Measurements from ENCODE around the gene CDK17. TPM values are rescaled to one million over a fixed set of nuclear protein-coding genes. Genes with fewer than 3 reads are reported as not detected.

The CDK17 gene
- total and polyA plus RNA-seq, 10 donors: 12.9 to 108 (median 66.4) TPM

DNA sequence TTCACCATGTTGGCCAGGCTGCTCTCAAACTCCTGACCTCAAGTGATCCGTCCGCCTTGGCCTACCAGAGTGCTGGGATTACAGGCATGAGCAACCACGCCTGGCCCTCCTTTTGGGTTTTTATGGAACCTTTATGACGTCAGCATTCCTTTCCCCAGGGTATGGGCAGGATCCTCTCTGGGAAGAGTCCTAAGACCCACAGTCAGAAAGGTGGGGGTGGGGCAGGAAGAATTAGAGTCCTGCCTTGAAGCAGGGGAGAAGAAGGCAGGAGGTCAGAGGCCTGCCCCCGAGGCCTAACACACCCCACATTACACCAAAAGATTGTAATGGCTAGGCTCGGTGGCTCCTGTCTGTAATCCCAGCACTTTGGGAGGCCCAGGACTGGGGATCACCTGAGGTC is 30.8 kb upstream of the CDK17 start:
- DNase-seq: no peak
- 91 to 97% (median 93%) methylated on average over 6 of the region's 6 CpGs for WGBS, 5 donors
- no peaks in the 10 kb centered on the region for H3K36me3 ChIP-seq
- intact Hi-C loops (cut with DNase I; ENCODE audit: low total_unique reads): no loop called here
- TF ChIP-seq, protein P1, sequence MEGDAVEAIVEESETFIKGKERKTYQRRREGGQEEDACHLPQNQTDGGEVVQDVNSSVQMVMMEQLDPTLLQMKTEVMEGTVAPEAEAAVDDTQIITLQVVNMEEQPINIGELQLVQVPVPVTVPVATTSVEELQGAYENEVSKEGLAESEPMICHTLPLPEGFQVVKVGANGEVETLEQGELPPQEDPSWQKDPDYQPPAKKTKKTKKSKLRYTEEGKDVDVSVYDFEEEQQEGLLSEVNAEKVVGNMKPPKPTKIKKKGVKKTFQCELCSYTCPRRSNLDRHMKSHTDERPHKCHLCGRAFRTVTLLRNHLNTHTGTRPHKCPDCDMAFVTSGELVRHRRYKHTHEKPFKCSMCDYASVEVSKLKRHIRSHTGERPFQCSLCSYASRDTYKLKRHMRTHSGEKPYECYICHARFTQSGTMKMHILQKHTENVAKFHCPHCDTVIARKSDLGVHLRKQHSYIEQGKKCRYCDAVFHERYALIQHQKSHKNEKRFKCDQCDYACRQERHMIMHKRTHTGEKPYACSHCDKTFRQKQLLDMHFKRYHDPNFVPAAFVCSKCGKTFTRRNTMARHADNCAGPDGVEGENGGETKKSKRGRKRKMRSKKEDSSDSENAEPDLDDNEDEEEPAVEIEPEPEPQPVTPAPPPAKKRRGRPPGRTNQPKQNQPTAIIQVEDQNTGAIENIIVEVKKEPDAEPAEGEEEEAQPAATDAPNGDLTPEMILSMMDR (IDR thresholded peaks at IDR 0.05 in 8 of 11, conservative IDR thresholded peaks at IDR 0.05 in 3 of 11): no peak
- TF ChIP-seq POLR2AphosphoS5 (IDR thresholded peaks at IDR 0.05) (no peak), POLR2A (IDR thresholded peaks at IDR 0.05) (no peak)
- H3K27me3 ChIP-seq (replicated peaks in 1 of 7): no peaks in the 10 kb centered on the region
- H3K4me3 ChIP-seq: no peak overlapping the region
- peaks cover 0 to 16% (median 10%) of the 10 kb centered on the region in 6 donors for H3K4me1 ChIP-seq
- H3K27ac ChIP-seq: no peak overlapping the region
- no peaks in the 10 kb centered on the region for H3K9me3 ChIP-seq

DNA sequence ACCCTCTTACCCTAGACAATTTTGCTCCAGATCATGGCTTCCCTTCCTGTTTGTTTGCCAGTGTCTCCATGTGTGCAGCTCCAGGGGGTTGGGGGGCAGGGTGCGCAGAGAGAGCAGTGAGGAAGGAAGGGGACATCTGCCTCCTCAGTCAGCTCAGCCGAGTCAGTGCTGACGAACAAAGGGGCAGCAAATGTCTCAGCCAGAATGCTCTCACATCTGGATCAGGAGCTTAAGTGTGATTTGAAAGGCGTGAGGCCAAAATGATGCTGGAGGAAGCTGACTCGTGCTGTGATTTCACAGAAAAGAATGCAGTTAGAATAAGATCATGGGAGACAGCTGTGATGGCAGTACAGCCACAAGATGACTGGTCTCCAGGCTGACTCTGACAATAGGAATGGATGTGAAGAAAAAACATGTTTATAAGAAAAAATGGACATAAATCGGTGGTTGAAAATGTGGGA is 27.1 kb upstream of the CDK17 start:
- H3K4me1 ChIP-seq: no peaks in the 10 kb centered on the region
- 54 to 66% (median 62%) methylated on average over 6 of the region's 6 CpGs for WGBS, 5 donors
- TF ChIP-seq POLR2AphosphoS5 (IDR thresholded peaks at IDR 0.05) (no peak), POLR2A (IDR thresholded peaks at IDR 0.05) (no peak)
- TF ChIP-seq, protein P1 (IDR thresholded peaks at IDR 0.05 in 8 of 11, conservative IDR thresholded peaks at IDR 0.05 in 3 of 11): no peak
- no peak for DNase-seq
- no peak overlapping the region for H3K27ac ChIP-seq
- no peaks in the 10 kb centered on the region for H3K36me3 ChIP-seq
- intact Hi-C loops (cut with DNase I; ENCODE audit: low total_unique reads): no loop called here
- no peak overlapping the region for H3K4me3 ChIP-seq
- no peaks in the 10 kb centered on the region for H3K9me3 ChIP-seq
- no peaks in the 10 kb centered on the region for H3K27me3 ChIP-seq (replicated peaks in 1 of 7)

DNA sequence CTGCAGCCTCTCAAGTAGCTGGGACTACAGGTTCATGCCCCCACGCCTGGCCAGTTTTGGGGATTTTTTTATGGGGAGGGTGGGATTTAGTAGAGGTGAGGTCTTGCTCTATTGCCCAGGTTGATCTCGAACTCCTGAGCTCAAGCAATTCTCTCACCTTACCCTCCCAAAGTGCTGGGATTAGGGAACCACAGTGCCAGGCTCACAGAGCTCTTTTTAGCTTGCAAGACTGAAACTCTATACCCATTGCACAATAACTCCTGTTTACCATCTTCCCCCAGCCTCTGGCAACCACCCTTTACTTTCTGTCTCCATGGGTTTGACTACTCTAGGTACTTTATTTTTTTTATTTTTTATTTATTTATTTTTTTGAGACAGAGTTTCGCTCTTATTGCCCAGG is 25.7 kb upstream of the CDK17 start:
- WGBS, 5 donors: 81 to 94% (median 86%) methylated on average over 3 of the region's 3 CpGs
- Histone ChIP-seq H3K27me3 (replicated peaks in 1 of 7) (no peaks in the 10 kb centered on the region), H3K9me3 (no peaks in the 10 kb centered on the region), H3K4me1 (peaks cover 0 to 8% (median 5%) of the 10 kb centered on the region in 6 donors), H3K36me3 (no peaks in the 10 kb centered on the region), H3K4me3 (no peak overlapping the region), H3K27ac (no peak overlapping the region)
- intact Hi-C loops (cut with DNase I; ENCODE audit: low total_unique reads): no loop called here
- no peak for DNase-seq
- TF ChIP-seq POLR2A (IDR thresholded peaks at IDR 0.05) (no peak), POLR2AphosphoS5 (IDR thresholded peaks at IDR 0.05) (no peak)
- TF ChIP-seq, protein P1 (IDR thresholded peaks at IDR 0.05 in 8 of 11, conservative IDR thresholded peaks at IDR 0.05 in 3 of 11): no peak

DNA sequence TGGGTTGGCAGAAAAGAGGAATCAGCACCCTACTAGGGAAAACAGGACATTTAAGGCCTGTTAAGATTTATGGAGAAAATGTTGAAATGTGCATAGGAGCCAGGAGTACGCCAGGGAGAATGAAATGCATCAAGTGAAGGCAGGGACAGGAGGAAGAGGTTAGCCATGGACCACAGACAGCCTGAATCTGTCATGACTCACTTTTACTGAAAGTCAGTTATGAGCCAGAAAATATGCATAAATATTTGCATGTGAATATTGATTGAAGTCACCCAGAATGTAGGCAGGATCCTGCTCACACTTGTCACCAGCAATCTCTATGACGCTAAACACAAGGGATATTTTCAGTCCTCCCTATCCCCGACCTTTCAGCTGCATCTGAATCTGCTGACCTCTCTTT is 25.1 kb upstream of the CDK17 start:
- H3K4me3 ChIP-seq: no peak overlapping the region
- TF ChIP-seq, protein P1 (IDR thresholded peaks at IDR 0.05 in 8 of 11, conservative IDR thresholded peaks at IDR 0.05 in 3 of 11): no peak
- TF ChIP-seq POLR2A (IDR thresholded peaks at IDR 0.05): no peak
- TF ChIP-seq POLR2AphosphoS5 (IDR thresholded peaks at IDR 0.05): no peak
- DNase-seq: no peak
- peaks cover 0 to 14% (median 11%) of the 10 kb centered on the region in 6 donors for H3K4me1 ChIP-seq
- H3K36me3 ChIP-seq: no peaks in the 10 kb centered on the region
- no peaks in the 10 kb centered on the region for H3K9me3 ChIP-seq
- intact Hi-C loops (cut with DNase I; ENCODE audit: low total_unique reads): no loop called here
- no peak overlapping the region for H3K27ac ChIP-seq
- WGBS, 5 donors: 57 to 84% (median 72%) methylated on average over 3 of the region's 3 CpGs
- H3K27me3 ChIP-seq (replicated peaks in 1 of 7): no peaks in the 10 kb centered on the region
